GM18519 (cell line): ENCODE data around the gene RBP5.

ENCODE experiments used
- ATAC-seq: cut with Tn5 transposase; IDR thresholded peaks from one replicate; pipeline ENCODE4 v1.9.1; 2021; ENCODE audit warnings: mild to moderate bottlenecking, moderate library complexity; ENCODE audit not compliant: unreplicated experiment, low FRiP score

The RBP5 gene

GRCh38 chr12:7103837-7104584, 24.7 kb downstream of the RBP5 start:
- no peak for ATAC-seq

- no peak for ATAC-seq
Measured at GRCh38 chr12:7102582-7102981, 26.1 kb downstream of the RBP5 start.

GRCh38 chr12:7101694-7102131, 27.0 kb downstream of the RBP5 start:
- no peak for ATAC-seq

- no peak for ATAC-seq
Measured at GRCh38 chr12:7101047-7101693, 27.5 kb downstream of the RBP5 start.

- ATAC-seq = no peak
Measured at GRCh38 chr12:7100239-7100638, 28.4 kb downstream of the RBP5 start.

- no peak for ATAC-seq
Measured at GRCh38 chr12:7099290-7099996, 29.2 kb downstream of the RBP5 start.

- ATAC-seq = no peak
Measured at GRCh38 chr12:7096979-7097378, 31.7 kb downstream of the RBP5 start.

GRCh38 chr12:7096006-7096932, 32.4 kb downstream of the RBP5 start:
- ATAC-seq = no peak

GRCh38 chr12:7093892-7094291, 34.8 kb downstream of the RBP5 start:
- ATAC-seq = no peak

GRCh38 chr12:7093486-7093885, 35.2 kb downstream of the RBP5 start:
- no peak for ATAC-seq

- ATAC-seq = no peak
Measured at GRCh38 chr12:7092986-7093460, 35.7 kb downstream of the RBP5 start.

- no peak for ATAC-seq
Measured at GRCh38 chr12:7092229-7092985, 36.3 kb downstream of the RBP5 start, which contains the start of gene C1R. Gene C1R (minus strand): TSS chr12:7092445. CDS start chr12:7092388, 57 bp downstream.

GRCh38 chr12:7091660-7092228, 36.9 kb downstream of the RBP5 start:
- ATAC-seq = no peak

- ATAC-seq = no peak
Measured at GRCh38 chr12:7091171-7091570, 37.5 kb downstream of the RBP5 start.

- no peak for ATAC-seq
Measured at GRCh38 chr12:7090222-7090998, 38.3 kb downstream of the RBP5 start.

GRCh38 chr12:7089196-7089871, 39.4 kb downstream of the RBP5 start:
- ATAC-seq = no peak

- no peak for ATAC-seq
Measured at GRCh38 chr12:7083125-7083524, 45.6 kb downstream of the RBP5 start.

- ATAC-seq = no peak
Measured at GRCh38 chr12:7081037-7081436, 47.7 kb downstream of the RBP5 start.
